A673 (cell line): ENCODE measurements around the gene ACSL6. TPM values are rescaled to one million over a fixed set of nuclear protein-coding genes. Genes with fewer than 3 reads are reported as not detected.

ENCODE experiments used
- BruUV-seq: library from RNA; stranded (reverse); fragments of 400-500 nt; replicated peaks from 2 replicates; lab custom pipeline; 2021; lab: Mats Ljungman, UMichigan
- CTCF ChIA-PET: fragments of 300-600 bp; sonication (Branson Sonifier 250); formaldehyde crosslinking; loops from one replicate; lab custom pipeline; 2022; ENCODE audit warnings: antibody characterized with exemption; lab: Charles Lee
- POLR2A ChIA-PET: fragments of 300-600 bp; sonication (Branson Sonifier 250); formaldehyde crosslinking; loops from one replicate; lab custom pipeline; 2022; ENCODE audit warnings: antibody characterized with exemption; ENCODE audit not compliant: low non-redundant PET; lab: Charles Lee
- DNase-seq: peaks from one replicate; pipeline ENCODE4 v3.0.0-alpha.2; 2015; ENCODE audit warnings: low spot score
- H3K27ac ChIP-seq: fragments of 200-600 bp; sonication (generic); 2 replicates; pipeline ENCODE4 v1.5.1; 2016; ENCODE audit warnings: mixed run types, low read depth, mild to moderate bottlenecking, mixed read lengths, antibody characterized with exemption, low read length; ENCODE audit not compliant: poor library complexity, severe bottlenecking
- H3K27me3 ChIP-seq: fragments of 200-600 bp; sonication (generic); replicated peaks from 2 replicates; pipeline ENCODE4 v1.6.1; 2017; ENCODE audit warnings: mixed run types, low read depth, mild to moderate bottlenecking, mixed read lengths, antibody characterized with exemption, low read length; ENCODE audit not compliant: insufficient read depth, poor library complexity
- H3K36me3 ChIP-seq: fragments of 200-600 bp; sonication (generic); 2 replicates; pipeline ENCODE4 v1.6.1; 2016; ENCODE audit warnings: mixed run types, mild to moderate bottlenecking, mixed read lengths, antibody characterized with exemption, low read length; ENCODE audit not compliant: insufficient read depth, poor library complexity, severe bottlenecking
- H3K4me1 ChIP-seq: fragments of 200-600 bp; sonication (generic); 2 replicates; pipeline ENCODE4 v1.6.1; 2017; ENCODE audit warnings: mixed run types, mild to moderate bottlenecking, mixed read lengths, antibody characterized with exemption, low read length; ENCODE audit not compliant: insufficient read depth, poor library complexity, severe bottlenecking
- H3K4me3 ChIP-seq: fragments of 200-600 bp; sonication (generic); 2 replicates; pipeline ENCODE4 v1.5.1; 2016; ENCODE audit warnings: low read depth, mixed run types, mild to moderate bottlenecking, mixed read lengths, low read length; ENCODE audit not compliant: poor library complexity, severe bottlenecking
- H3K9me3 ChIP-seq: fragments of 200-600 bp; sonication (generic); 2 replicates; pipeline ENCODE4 v1.6.1; 2016; ENCODE audit warnings: mixed run types, low read depth, mild to moderate bottlenecking, mixed read lengths, antibody characterized with exemption, low read length; ENCODE audit not compliant: poor library complexity, severe bottlenecking
- EZH2 ChIP-seq: fragments of 200-600 bp; sonication (generic); IDR thresholded peaks from 2 replicates; pipeline ENCODE4 v1.6.1; 2017; ENCODE audit warnings: borderline replicate concordance, low read depth, mild to moderate bottlenecking, mixed read lengths, antibody characterized with exemption, low read length; ENCODE audit not compliant: poor library complexity, severe bottlenecking
- intact Hi-C: fragments of 100-400 bp; cut with micrococcal nuclease; formaldehyde crosslinking; loops from one replicate; pipeline ENCODE4 v1.10.0; 2022; ENCODE audit not compliant: unreplicated experiment
- total RNA-seq: library from RNA; stranded (reverse); gene quantifications from 2 replicates; pipeline ENCODE4 v1.2.3, GENCODE V29; 2021
- TF ChIP-seq, protein P1 (sequence below): fragments of 300-800, 200-600 bp; sonication (generic); conservative IDR thresholded peaks from 2 replicates; pipeline ENCODE4 v1.5.1; 2017; ENCODE audit warnings: low read depth, mild to moderate bottlenecking, antibody characterized with exemption, low read length, moderate library complexity, mixed read lengths

The ACSL6 gene
- total RNA-seq, 1 experiment from 2014 or later = not detected

GRCh38 chr5:131990716-131991115, 20.7 kb downstream of the ACSL6 start:
- no peak for TF ChIP-seq EZH2
- TF ChIP-seq, protein P1, sequence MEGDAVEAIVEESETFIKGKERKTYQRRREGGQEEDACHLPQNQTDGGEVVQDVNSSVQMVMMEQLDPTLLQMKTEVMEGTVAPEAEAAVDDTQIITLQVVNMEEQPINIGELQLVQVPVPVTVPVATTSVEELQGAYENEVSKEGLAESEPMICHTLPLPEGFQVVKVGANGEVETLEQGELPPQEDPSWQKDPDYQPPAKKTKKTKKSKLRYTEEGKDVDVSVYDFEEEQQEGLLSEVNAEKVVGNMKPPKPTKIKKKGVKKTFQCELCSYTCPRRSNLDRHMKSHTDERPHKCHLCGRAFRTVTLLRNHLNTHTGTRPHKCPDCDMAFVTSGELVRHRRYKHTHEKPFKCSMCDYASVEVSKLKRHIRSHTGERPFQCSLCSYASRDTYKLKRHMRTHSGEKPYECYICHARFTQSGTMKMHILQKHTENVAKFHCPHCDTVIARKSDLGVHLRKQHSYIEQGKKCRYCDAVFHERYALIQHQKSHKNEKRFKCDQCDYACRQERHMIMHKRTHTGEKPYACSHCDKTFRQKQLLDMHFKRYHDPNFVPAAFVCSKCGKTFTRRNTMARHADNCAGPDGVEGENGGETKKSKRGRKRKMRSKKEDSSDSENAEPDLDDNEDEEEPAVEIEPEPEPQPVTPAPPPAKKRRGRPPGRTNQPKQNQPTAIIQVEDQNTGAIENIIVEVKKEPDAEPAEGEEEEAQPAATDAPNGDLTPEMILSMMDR = no peak
- H3K27me3 ChIP-seq = no peaks in the 10 kb centered on the region
- H3K4me3 ChIP-seq = no peak overlapping the region
- BruUV-seq = no TSS peak
- H3K27ac ChIP-seq = no peak overlapping the region
- POLR2A ChIA-PET = no interaction called here
- no peaks in the 10 kb centered on the region for H3K36me3 ChIP-seq
- CTCF ChIA-PET = no interaction called here
- intact Hi-C loops = no loop called here
- no peak for DNase-seq
- H3K9me3 ChIP-seq = no peaks in the 10 kb centered on the region
- no peaks in the 10 kb centered on the region for H3K4me1 ChIP-seq

- no peak for DNase-seq
These were observed 22.9 kb downstream of the ACSL6 start for GRCh38 chr5:131988601-131989000.

GRCh38 chr5:131987251-131987650, 24.2 kb downstream of the ACSL6 start:
- POLR2A ChIA-PET = no interaction called here
- Histone ChIP-seq H3K27me3 (no peaks in the 10 kb centered on the region), H3K36me3 (no peaks in the 10 kb centered on the region), H3K4me3 (no peak overlapping the region), H3K27ac (no peak overlapping the region), H3K4me1 (no peaks in the 10 kb centered on the region), H3K9me3 (no peaks in the 10 kb centered on the region)
- BruUV-seq = no TSS peak
- no peak for DNase-seq
- CTCF ChIA-PET = no interaction called here
- TF ChIP-seq, protein P1 = no peak
- intact Hi-C loops = no loop called here

More at GRCh38 chr5:131988601-131989000, 22.9 kb downstream of the ACSL6 start:
- CTCF ChIA-PET = no interaction called here
- intact Hi-C loops = no loop called here
- H3K27ac ChIP-seq = no peak overlapping the region
- no peaks in the 10 kb centered on the region for H3K36me3 ChIP-seq
- no peaks in the 10 kb centered on the region for H3K27me3 ChIP-seq
- TF ChIP-seq EZH2 = no peak
- no TSS peak for BruUV-seq
- POLR2A ChIA-PET = no interaction called here
- H3K9me3 ChIP-seq = no peaks in the 10 kb centered on the region
- H3K4me1 ChIP-seq = no peaks in the 10 kb centered on the region
- no peak overlapping the region for H3K4me3 ChIP-seq

DNA sequence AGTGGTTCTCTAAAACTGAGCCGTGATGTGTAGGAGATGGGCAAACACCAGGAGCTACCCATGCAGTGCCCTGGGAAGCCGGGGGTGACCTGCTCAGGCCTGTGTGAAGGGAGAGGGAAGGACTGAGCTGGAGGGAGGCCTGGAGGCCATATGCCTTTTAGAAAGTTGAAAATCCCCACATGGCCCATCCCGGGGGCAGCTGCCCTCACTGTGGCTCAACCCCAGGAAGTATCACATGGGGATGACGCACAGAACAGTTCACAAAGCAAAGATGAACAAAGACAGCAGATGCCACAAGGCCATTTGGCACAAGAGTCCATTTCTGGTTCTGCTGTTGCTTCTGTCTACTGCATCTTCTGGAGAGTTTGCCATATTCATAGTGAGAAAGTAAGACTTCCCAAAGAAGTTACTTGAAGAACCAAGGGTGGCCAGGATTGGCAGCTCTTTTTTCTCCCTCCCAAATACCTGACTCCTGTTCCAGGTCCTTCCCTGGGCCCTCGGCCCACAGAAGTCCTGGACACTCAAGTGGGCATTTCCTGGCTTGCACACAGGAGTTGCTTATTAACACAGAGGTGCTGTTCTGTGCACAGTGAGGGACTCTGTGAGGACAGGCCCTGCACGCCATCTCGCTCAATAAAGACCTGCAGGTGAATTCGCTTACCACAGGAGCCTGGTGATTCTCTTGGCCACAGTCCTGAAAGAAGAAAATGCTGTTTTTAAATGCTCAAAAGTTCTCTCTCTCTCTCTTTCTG, 25.1 kb downstream of the ACSL6 start:
- no peak for DNase-seq
- Histone ChIP-seq H3K4me1 (no peaks in the 10 kb centered on the region), H3K4me3 (no peak overlapping the region), H3K9me3 (no peaks in the 10 kb centered on the region), H3K36me3 (no peaks in the 10 kb centered on the region), H3K27me3 (no peaks in the 10 kb centered on the region), H3K27ac (no peak overlapping the region)
- BruUV-seq = no TSS peak
- ChIA-PET POLR2A (no interaction called here), CTCF (no interaction called here)
- TF ChIP-seq EZH2 = no peak
- TF ChIP-seq, protein P1 = no peak
- intact Hi-C loops = no loop called here
